Stimulated activated CD8-positive, alpha-beta memory T cell treated with anti-CD3 and anti-CD28 coated beads, Interleukin-4, amount 100 ng/mL, for 4 hours (primary cell): ENCODE measurements around the gene ZFAND2B.
"Not testable (repeated sequence)": the region's sequence is repeated elsewhere in the genome, so short reads cannot be mapped to it uniquely, and the experiment has no call there.

Experiments used
- DNase-seq, 2 donors: peaks; one replicate each; pipeline ENCODE4 v3.0.0-alpha.2; 2020; ENCODE audit warnings: low read depth in 2 of 2, low spot score in 1 of 2

ZFAND2B gene

GRCh38 chr2:219175928-219176817 lies 30.4 kb upstream of the ZFAND2B start:
- DNase-seq = no peak

DNA sequence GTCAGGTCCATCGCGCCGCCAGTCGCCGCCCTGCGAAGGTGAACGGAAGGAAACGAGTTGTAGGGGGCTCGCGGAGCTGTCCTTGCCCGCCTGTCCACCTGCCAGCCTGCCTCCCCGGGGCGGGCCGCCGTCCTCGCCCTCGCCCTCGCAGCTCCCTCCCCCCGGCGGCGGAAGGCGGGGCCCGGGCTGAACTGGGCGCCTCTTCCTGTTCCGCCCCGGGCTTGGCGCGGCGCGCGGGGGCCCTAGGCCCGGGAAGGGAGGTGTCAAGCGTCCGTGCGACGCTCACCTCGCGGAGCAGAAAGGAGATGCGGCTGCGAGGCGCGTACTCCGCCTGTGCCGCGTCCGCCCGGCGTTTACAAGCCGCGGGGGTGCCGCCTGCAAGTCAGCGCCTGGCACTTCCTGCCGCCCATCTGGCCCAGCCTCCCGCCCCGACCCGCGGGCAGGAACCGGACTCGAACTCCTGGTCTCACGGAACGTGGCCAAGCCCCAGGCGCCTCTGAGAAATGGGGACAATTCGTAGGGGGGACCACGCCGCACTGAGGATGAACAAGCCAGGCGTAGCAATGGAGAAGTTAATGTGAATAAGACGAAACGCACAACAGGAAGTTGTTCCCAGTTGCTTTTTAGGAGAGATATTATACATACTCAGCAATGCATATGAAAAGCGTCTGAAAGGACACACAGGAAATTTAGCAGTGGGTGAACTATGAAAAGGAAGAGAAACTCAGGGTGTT lies 29.6 kb upstream of the ZFAND2B start, which contains the start of gene CNPPD1:
TSS of gene CNPPD1 (minus strand) at position 108 of the 734 bp plus-strand sequence. CDS start at position 11, 97 bp downstream.
- peak; percentile 48 to 67 for DNase-seq

- peak; percentile 40 to 61 for DNase-seq
Measured at GRCh38 chr2:219177552-219178376, 28.8 kb upstream of the ZFAND2B start, which contains the start of gene RETREG2. RETREG2 (plus strand) TSS chr2:219178275; CDS start chr2:219178353, 78 bp downstream.

DNA sequence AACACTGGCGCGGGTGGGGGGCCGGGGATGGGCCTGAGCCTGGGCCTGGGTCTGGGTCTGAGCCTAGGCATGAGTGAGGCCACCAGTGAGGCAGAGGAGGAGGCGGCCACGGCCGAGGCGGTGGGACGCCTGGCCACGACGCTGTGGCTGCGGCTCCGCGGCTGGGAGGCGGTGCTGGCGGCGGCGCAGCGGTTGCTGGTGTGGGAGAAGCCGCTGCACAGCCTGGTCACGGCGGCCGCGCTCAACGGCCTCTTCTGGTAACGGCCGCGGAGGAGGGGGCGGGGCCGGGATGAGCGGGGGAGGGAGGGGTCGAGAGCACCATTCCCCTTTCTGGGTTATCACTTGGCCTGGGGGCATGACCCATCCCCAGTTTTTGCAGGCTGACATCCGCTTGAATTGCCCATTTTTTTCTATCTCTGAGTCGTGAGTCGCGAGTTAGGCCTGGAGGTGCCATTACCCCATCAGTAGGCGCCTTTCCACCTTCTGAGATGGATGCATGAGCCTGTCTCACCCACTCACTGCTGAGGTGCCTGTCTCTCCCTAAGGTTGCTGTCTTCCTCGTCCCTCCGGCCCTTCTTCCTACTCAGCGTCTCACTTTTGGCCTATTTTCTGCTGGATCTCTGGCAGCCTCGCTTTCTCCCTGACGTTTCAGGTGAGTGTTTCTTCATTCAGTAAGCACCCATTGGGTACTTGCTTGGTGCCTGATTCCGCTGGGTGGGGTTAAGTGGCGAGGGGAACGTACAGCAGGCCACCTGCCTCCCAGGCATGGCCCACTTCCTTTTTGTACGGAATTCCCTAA lies 28.0 kb upstream of the ZFAND2B start:
- DNase-seq = no peak

DNA sequence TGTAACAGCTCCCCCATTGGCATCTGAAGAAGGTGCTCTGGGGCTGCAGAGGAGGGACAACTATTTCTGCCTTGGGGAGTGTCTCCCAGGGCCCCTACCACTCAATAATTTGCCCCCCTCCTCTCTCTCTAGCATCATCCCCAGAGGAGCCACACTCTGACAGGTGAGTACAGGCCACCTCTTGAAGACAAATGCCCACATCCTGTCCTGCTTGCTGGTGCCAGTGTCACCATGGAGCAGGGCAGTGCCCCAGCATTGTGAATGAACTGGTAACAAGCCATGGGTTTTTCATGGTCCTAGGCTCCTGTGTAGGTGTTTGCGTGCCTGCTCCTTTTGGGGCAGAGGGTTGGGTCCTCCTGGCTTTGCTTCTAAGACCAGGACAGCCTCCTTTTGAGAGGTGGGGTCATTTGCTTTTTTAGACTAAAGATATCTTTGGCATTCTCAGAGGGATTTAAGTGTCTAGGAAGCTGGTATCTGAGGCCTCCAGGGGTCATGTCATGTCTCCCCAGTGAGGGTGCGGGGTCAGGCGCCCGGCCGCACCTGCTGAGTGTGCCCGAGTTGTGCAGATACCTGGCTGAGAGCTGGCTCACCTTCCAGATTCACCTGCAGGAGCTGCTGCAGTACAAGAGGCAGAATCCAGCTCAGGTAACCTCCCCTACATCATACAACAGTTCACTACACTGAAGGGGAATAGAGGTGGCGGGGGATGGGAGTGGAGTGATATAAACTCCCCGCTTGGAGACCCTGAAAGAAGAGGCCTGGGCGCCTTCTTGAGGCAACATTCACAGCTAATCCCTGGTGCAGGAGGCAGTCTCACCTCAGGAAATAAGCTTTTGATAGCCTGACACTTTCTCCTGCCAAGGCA lies 26.7 kb upstream of the ZFAND2B start:
- no peak for DNase-seq

GRCh38 chr2:219180961-219181360 lies 25.6 kb upstream of the ZFAND2B start:
- DNase-seq = no peak

DNA sequence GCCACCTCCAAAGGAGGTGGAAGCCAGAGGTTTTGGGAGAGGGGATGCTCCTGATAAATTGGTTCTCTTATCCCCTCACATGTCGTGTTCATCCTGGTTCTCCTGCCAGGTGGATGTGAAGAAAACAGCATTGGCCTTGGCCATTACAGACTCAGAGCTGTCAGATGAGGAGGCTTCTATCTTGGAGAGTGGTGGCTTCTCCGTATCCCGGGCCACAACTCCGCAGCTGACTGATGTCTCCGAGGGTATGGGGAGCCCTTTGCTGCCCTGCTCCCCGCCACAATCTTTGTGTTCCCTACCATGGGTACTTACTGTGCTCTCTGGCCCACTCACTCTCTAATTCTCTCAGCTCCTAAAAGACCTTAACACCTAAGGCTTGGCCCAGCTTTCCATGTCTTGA lies 25.1 kb upstream of the ZFAND2B start:
- DNase-seq = no peak

DNA sequence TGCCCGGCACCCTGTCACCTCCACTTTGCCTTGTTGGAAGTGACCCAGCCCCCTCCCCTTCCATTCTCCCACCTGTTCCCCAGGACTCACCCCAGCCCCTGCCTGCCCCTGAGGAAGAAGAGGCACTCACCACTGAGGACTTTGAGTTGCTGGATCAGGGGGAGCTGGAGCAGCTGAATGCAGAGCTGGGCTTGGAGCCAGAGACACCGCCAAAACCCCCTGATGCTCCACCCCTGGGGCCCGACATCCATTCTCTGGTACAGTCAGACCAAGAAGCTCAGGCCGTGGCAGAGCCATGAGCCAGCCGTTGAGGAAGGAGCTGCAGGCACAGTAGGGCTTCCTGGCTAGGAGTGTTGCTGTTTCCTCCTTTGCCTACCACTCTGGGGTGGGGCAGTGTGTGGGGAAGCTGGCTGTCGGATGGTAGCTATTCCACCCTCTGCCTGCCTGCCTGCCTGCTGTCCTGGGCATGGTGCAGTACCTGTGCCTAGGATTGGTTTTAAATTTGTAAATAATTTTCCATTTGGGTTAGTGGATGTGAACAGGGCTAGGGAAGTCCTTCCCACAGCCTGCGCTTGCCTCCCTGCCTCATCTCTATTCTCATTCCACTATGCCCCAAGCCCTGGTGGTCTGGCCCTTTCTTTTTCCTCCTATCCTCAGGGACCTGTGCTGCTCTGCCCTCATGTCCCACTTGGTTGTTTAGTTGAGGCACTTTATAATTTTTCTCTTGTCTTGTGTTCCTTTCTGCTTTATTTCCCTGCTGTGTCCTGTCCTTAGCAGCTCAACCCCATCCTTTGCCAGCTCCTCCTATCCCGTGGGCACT lies 24.0 kb upstream of the ZFAND2B start:
- DNase-seq = no peak

DNA sequence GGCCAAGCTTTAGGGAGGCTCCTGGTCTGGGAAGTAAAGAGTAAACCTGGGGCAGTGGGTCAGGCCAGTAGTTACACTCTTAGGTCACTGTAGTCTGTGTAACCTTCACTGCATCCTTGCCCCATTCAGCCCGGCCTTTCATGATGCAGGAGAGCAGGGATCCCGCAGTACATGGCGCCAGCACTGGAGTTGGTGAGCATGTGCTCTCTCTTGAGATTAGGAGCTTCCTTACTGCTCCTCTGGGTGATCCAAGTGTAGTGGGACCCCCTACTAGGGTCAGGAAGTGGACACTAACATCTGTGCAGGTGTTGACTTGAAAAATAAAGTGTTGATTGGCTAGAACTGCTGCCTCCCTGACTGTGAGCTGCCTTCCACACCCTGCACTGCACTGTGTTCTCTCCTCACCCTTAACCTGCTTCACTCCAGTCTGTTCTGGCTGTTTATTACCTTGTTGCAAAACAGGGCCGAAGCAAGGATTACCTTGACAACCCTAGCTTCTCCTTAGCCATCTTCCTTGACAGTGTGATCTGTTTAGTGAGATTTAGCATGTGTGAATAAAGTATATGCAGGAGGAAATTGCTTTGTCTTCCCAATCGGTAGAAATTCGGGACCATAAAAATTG lies 23.3 kb upstream of the ZFAND2B start:
- no peak for DNase-seq

- no peak for DNase-seq
Measured at GRCh38 chr2:219184121-219184520, 22.5 kb upstream of the ZFAND2B start.

GRCh38 chr2:219186754-219187456 lies 19.7 kb upstream of the ZFAND2B start:
- DNase-seq = no peak

DNA sequence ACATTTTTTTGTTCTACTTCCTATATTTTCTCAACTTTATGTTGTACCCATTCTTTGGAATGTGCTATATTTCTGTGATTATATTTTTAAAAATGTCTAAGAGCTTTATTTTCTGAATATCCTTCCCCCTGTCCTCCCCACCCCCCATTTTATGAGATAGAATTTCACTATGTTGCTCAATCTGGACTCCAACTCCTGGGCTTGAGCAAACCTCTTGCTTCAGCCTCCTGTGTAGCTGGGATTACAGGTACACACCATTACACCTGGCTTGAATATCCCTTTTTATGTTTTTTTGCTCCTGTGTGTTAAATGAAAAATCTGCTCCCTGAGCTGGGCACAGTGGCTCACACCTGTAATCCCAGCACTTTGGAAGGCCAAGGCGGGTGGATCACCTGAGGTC lies 9.2 kb upstream of the ZFAND2B start:
- DNase-seq = no peak

DNA sequence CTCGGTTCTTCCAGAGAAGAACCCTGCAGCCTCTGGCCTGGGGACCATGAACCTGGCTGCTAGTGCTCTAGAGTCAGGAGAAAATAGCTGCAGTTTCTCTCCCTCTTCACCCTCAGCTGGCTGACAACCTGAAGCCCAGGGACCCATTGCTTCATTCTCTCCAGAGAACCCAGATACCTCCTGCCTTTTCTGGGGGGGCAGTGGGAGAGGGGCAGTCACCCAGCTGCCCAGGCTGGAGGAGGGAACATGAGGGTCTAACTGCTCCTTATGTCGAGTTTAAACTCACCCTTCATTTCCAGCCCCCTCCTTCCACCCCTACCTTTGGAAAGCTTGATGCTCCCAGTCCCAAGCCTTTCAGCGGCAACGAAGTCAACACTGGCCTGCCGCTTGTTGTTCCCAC lies 7.6 kb upstream of the ZFAND2B start:
- no peak for DNase-seq

- no peak for DNase-seq
Measured at GRCh38 chr2:219199470-219200211, 6.9 kb upstream of the ZFAND2B start.

DNA sequence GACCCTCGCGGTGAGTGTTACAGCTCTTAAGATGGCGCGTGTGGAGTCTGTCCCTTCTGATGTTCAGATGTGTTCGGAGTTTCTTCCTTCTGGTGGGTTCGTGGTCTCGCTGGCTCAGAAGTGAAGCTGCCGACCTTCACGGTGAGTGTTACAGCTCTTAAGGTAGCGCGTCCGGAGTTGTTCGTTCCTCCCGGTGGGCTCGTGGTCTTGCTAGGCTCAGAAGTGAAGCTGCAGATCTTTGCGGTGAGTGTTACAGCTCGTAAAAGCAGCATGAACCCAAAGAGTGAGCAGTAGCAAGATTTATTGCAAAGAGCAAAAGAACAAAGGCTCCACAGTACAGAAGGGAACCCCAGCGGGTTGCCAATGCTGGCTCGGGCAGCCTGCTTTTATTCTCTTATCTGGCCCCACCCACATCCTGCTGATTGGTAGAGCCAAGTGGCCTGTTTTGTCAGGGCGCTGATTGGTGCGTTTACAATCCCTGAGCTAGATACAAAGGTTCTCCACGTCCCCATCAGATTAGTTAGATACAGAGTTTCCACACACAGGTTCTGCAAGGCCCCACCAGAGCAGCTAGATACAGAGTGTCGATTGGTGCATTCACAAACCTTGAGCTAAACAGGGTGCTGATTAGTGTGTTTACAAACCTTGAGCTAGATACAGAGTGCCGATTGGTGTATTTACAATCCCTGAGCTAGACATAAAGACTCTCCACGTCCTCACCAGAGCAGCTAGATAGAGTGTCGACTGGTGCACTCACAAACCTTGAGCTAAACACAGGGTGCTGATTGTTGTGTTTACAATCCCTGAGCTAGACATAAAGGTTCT lies 5.9 kb upstream of the ZFAND2B start:
- DNase-seq = not testable (repeated sequence)

- DNase-seq = not testable (repeated sequence)
Measured at GRCh38 chr2:219201331-219201730, 5.3 kb upstream of the ZFAND2B start.
